Progenitor cell of endocrine pancreas (in vitro differentiated cells): ENCODE data around the gene SBNO1. TPM values are rescaled to one million over a fixed set of nuclear protein-coding genes. Genes with fewer than 3 reads are reported as not detected.
"Not testable (repeated sequence)": the region's sequence is repeated elsewhere in the genome, so short reads cannot be mapped to it uniquely, and the experiment has no call there.

Experiments used
- DNase-seq: peaks from one replicate; pipeline ENCODE4 v3.0.0; 2021; ENCODE audit warnings: low spot score; ENCODE audit not compliant: unreplicated experiment
- H3K27ac Mint-ChIP-seq: 2 replicates; pipeline ENCODE4 v1.8.0; 2021; ENCODE audit warnings: mild to moderate bottlenecking, moderate library complexity, mixed read lengths
- H3K27me3 Mint-ChIP-seq: 2 replicates; pipeline ENCODE4 v1.8.0; 2021; ENCODE audit warnings: mixed read lengths
- H3K36me3 Mint-ChIP-seq: 2 replicates; pipeline ENCODE4 v1.8.0; 2022; ENCODE audit warnings: mixed read lengths; ENCODE audit not compliant: insufficient read depth
- H3K4me1 Mint-ChIP-seq: 2 replicates; pipeline ENCODE4 v1.8.0; 2021; ENCODE audit warnings: low read depth, mixed read lengths
- H3K4me3 Mint-ChIP-seq: 2 replicates; pipeline ENCODE4 v1.8.0; 2021; ENCODE audit warnings: low read depth, mild to moderate bottlenecking, moderate library complexity, mixed read lengths
- H3K9me3 Mint-ChIP-seq: 2 replicates; pipeline ENCODE4 v1.8.0; 2021; ENCODE audit warnings: low read depth, mixed read lengths
- total RNA-seq: library from RNA; stranded (reverse); gene quantifications from 2 replicates; pipeline ENCODE4 v1.2.1, GENCODE V29; 2021
- TF ChIP-seq, protein P1 (sequence below): fragments of 200-600 bp; sonication (generic); IDR thresholded peaks from one replicate; pipeline ENCODE4 v1.5.0; 2021; ENCODE audit warnings: antibody characterized with exemption, mild to moderate bottlenecking; ENCODE audit not compliant: unreplicated experiment

Gene SBNO1
- total RNA-seq, 1 donor from 2014 or later = 46.9 TPM

- H3K27ac Mint-ChIP-seq = peak overlapping the region; percentile 89
- DNase-seq = no peak
- peaks cover 10% of the 10 kb centered on the region for H3K4me1 Mint-ChIP-seq
- H3K9me3 Mint-ChIP-seq = peaks cover 23% of the 10 kb centered on the region
- H3K4me3 Mint-ChIP-seq = no peak overlapping the region
- no peaks in the 10 kb centered on the region for H3K27me3 Mint-ChIP-seq
- TF ChIP-seq, protein P1, sequence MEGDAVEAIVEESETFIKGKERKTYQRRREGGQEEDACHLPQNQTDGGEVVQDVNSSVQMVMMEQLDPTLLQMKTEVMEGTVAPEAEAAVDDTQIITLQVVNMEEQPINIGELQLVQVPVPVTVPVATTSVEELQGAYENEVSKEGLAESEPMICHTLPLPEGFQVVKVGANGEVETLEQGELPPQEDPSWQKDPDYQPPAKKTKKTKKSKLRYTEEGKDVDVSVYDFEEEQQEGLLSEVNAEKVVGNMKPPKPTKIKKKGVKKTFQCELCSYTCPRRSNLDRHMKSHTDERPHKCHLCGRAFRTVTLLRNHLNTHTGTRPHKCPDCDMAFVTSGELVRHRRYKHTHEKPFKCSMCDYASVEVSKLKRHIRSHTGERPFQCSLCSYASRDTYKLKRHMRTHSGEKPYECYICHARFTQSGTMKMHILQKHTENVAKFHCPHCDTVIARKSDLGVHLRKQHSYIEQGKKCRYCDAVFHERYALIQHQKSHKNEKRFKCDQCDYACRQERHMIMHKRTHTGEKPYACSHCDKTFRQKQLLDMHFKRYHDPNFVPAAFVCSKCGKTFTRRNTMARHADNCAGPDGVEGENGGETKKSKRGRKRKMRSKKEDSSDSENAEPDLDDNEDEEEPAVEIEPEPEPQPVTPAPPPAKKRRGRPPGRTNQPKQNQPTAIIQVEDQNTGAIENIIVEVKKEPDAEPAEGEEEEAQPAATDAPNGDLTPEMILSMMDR = no peak
- peaks cover 53% of the 10 kb centered on the region for H3K36me3 Mint-ChIP-seq
Observed at GRCh38 chr12:123250471-123251383, 113.9 kb downstream of the SBNO1 start.

- peaks cover 29% of the 10 kb centered on the region for H3K9me3 Mint-ChIP-seq
- peaks cover 55% of the 10 kb centered on the region for H3K36me3 Mint-ChIP-seq
Observed at GRCh38 chr12:123248996-123249741, 115.5 kb downstream of the SBNO1 start.

DNA sequence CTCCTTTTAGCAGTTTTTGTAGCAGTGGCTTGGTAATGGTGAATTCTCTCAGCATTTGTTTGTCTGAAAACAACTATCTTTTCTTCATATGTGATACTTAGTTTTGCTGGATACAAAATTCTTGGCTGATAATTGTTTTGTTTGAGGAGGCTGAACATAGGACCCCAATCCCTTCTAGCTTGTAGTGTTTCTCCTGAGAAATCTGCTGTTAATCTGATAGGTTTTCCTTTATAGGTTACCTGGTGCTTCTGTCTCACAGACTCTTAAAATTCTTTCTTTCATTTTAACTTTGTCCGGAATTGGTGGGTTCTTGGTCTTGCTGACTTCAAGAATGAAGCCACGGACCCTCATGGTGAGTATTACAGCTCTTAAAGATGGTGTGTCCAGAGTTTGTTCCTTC lies 116.5 kb downstream of the SBNO1 start:
- H3K27me3 Mint-ChIP-seq, H3K4me3 Mint-ChIP-seq, DNase-seq, H3K4me1 Mint-ChIP-seq: not testable (repeated sequence)
- Mint-ChIP-seq H3K9me3 (peaks cover 29% of the 10 kb centered on the region), H3K36me3 (peaks cover 50% of the 10 kb centered on the region), H3K27ac (peak overlapping the region; percentile 74)

More at GRCh38 chr12:123248996-123249741, 115.5 kb downstream of the SBNO1 start:
- not testable (repeated sequence) for DNase-seq, H3K4me3 Mint-ChIP-seq, H3K27ac Mint-ChIP-seq, H3K27me3 Mint-ChIP-seq, H3K4me1 Mint-ChIP-seq

DNA sequence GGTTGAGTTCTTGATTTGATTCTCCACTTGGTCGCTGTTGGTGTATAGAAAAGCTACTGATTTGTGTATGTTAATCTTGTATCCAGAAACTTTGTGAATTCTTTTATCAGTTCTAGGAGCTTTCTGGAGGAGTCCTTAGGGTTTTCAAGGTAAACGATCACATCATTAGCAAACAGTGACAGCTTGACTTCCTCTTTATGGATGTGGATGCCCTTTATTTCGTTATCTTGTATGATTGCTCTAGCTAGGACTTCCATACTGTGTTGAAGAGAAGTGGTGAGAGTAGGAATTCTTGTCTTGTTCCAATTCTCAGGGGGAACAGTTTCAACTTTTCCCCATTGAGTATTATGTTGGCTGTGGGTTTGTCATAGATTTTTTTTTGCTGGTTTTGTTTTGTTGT lies 119.0 kb downstream of the SBNO1 start:
- peaks cover 3% of the 10 kb centered on the region for H3K4me1 Mint-ChIP-seq
- peaks cover 40% of the 10 kb centered on the region for H3K36me3 Mint-ChIP-seq
- H3K9me3 Mint-ChIP-seq = peaks cover 28% of the 10 kb centered on the region
- TF ChIP-seq, protein P1 = no peak
- H3K27me3 Mint-ChIP-seq = no peaks in the 10 kb centered on the region
- H3K4me3 Mint-ChIP-seq = no peak overlapping the region
- DNase-seq = no peak
- peak overlapping the region; percentile 29 for H3K27ac Mint-ChIP-seq

GRCh38 chr12:123243671-123244262 lies 120.9 kb downstream of the SBNO1 start:
- Mint-ChIP-seq H3K4me1 (no peaks in the 10 kb centered on the region), H3K27ac (no peak overlapping the region), H3K9me3 (peaks cover 18% of the 10 kb centered on the region), H3K36me3 (peaks cover 29% of the 10 kb centered on the region), H3K27me3 (no peaks in the 10 kb centered on the region), H3K4me3 (no peak overlapping the region)
- DNase-seq = no peak
- TF ChIP-seq, protein P1 = no peak
